ENCODE results near the gene NEO1. TPM values are rescaled to one million over a fixed set of nuclear protein-coding genes. Genes with fewer than 3 reads are reported as not detected.
A peak's percentile ranks its signal among the peaks of the same experiment; 100 is the strongest.

Gene NEO1
- polyA plus RNA-seq, 1 of the 3 experiments (the other 2 are of a cell fraction) = 13.1 TPM

DNA sequence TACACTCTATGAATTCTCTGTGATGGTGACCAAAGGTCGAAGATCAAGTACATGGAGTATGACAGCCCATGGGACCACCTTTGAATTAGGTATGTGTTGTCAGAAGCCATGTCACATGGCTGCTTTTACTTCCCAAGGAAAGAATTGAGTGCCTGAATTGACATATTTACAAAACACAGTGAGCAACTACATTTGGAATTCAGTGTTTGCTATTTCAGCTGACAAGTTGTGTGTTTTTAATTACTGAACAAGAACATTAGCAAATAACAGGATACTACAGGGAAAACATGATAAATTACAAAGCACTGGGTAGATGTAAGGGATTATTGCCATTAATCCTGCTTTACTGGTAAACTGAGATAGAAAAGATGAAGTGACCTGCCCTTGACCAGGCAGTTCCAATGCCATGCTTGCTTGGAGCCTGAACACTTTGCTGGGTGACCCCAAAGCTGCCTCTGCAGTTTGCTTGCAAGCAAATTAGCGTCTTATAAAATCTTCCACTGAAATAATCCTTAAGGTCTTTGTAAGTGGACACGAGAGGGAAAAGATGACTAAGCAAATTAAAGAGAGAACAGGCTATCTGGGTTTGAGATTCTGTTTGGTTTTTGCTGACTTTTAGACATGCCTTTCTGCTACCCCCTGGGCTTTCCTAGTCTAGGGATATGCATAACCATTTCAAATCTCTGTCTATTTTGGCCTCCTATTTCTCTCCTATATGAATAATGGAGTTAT lies 218.3 kb downstream of the NEO1 start:
- Histone ChIP-seq H3K4me1 (ENCODE audit: control insufficient read depth in 1 of 2, insufficient read depth in 2 of 2, low read depth in 1 of 2, low read length in 1 of 2) (no peaks in the 10 kb centered on the region; a peak in 1 of 4 replicates), H3K9me2 (no peaks in the 10 kb centered on the region), H3F3A (replicated peaks; ENCODE audit: insufficient read depth) (peaks cover 5% of the 10 kb centered on the region), H3K27me3 (ENCODE audit: insufficient read depth) (no peaks in the 10 kb centered on the region), H3K27ac (ENCODE audit: low read depth in 2 of 2, low read length in 1 of 2) (no peak overlapping the region), H3K4me2 (no peak overlapping the region), H3K79me2 (ENCODE audit: insufficient read depth) (no peaks in the 10 kb centered on the region), H4K20me1 (ENCODE audit: insufficient read depth) (no peaks in the 10 kb centered on the region), H3K9ac (no peak overlapping the region), H3K9me3 (no peaks in the 10 kb centered on the region), H2AFZ (ENCODE audit: low read depth) (no peak overlapping the region), H3K36me3 (replicated peaks in 1 of 2; ENCODE audit: control insufficient read depth in 1 of 2, insufficient read depth in 2 of 2, low read length in 1 of 2) (peaks cover 11 to 17% of the 10 kb centered on the region in 2 experiments), H3K4me3 (ENCODE audit: low read depth in 2 of 2, low read length in 1 of 2) (no peak overlapping the region)
- ChIA-PET CTCF (interaction anchor here (0.7 to 10.5 kb wide), 3 partner anchors 8 to 218 kb away, joined by 3 to 124 read pairs (median 3); no protein-coding TSS in a partner anchor), POLR2A (no interaction called here)
- WGBS (ENCODE audit: low lambda C conversion rate) = 88% methylated on average over 3 of the region's 3 CpGs
- TF ChIP-seq, protein P1, sequence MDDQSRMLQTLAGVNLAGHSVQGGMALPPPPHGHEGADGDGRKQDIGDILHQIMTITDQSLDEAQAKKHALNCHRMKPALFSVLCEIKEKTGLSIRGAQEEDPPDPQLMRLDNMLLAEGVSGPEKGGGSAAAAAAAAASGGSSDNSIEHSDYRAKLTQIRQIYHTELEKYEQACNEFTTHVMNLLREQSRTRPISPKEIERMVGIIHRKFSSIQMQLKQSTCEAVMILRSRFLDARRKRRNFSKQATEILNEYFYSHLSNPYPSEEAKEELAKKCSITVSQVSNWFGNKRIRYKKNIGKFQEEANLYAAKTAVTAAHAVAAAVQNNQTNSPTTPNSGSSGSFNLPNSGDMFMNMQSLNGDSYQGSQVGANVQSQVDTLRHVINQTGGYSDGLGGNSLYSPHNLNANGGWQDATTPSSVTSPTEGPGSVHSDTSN (IDR thresholded peaks at IDR 0.05) = no peak
- TF ChIP-seq, protein P2, sequence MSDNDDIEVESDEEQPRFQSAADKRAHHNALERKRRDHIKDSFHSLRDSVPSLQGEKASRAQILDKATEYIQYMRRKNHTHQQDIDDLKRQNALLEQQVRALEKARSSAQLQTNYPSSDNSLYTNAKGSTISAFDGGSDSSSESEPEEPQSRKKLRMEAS (IDR thresholded peaks at IDR 0.05; ENCODE audit: low read depth) = no peak
- TF ChIP-seq RFX5 (IDR thresholded peaks at IDR 0.05; ENCODE audit: low read length) = no peak
- TF ChIP-seq, protein P3, sequence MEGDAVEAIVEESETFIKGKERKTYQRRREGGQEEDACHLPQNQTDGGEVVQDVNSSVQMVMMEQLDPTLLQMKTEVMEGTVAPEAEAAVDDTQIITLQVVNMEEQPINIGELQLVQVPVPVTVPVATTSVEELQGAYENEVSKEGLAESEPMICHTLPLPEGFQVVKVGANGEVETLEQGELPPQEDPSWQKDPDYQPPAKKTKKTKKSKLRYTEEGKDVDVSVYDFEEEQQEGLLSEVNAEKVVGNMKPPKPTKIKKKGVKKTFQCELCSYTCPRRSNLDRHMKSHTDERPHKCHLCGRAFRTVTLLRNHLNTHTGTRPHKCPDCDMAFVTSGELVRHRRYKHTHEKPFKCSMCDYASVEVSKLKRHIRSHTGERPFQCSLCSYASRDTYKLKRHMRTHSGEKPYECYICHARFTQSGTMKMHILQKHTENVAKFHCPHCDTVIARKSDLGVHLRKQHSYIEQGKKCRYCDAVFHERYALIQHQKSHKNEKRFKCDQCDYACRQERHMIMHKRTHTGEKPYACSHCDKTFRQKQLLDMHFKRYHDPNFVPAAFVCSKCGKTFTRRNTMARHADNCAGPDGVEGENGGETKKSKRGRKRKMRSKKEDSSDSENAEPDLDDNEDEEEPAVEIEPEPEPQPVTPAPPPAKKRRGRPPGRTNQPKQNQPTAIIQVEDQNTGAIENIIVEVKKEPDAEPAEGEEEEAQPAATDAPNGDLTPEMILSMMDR (IDR thresholded peaks at IDR 0.05) = no peak
- TF ChIP-seq NRF1 (IDR thresholded peaks at IDR 0.05; ENCODE audit: low read depth, low read length) = no peak
- no peak for TF ChIP-seq YY1 (IDR thresholded peaks at IDR 0.05; ENCODE audit: low read depth)
- TF ChIP-seq JUND (IDR thresholded peaks at IDR 0.05) = no peak
- no peak for DNase-seq

DNA sequence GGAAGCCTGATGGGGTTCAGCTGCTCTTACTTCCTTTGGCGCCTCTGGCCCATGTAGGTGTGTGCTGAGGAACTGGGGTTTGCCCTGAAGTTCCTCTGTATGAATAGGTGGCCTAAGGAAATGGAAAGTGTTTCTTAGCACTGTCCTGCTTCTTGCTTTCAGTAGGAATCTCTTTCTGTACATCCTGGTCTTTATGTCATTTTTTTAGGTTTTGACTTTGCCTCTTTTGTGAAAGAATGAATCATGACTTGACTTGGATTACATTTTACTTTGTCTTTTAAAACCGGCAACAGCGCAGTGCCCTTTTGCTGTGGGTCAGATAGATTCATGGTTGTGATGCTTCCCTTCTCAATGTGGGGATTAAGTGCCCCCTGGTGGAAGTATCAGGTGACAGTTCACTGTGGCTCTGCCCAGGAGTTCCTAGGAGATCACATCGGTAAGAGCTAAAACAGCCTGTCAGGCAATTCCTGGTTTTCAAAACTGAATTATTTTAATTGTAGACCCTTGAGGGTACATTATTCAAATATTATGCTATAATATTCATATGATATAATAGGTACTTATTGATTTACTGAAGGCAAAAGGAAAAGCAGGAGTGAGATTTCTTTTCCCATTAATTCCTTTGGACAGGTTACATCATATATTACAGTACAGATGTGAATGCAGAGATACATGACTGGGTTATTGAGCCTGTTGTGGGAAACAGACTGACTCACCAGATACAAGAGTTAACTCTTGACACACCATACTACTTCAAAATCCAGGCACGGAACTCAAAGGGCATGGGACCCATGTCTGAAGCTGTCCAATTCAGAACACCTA lies 221.1 kb downstream of the NEO1 start:
- 39% methylated on average over 5 of the region's 5 CpGs for WGBS (ENCODE audit: low lambda C conversion rate)
- H3K4me2 ChIP-seq = no peak overlapping the region
- POLR2A ChIA-PET = no interaction called here

More for the DNA sequence above, 221.1 kb downstream of the NEO1 start:
- Histone ChIP-seq H3K9ac (no peak overlapping the region), H3K9me3 (no peaks in the 10 kb centered on the region), H3K36me3 (replicated peaks in 1 of 2; ENCODE audit: control insufficient read depth in 1 of 2, insufficient read depth in 2 of 2, low read length in 1 of 2) (peaks cover 5 to 13% of the 10 kb centered on the region in 2 experiments), H3K79me2 (ENCODE audit: insufficient read depth) (no peaks in the 10 kb centered on the region), H3K9me2 (no peaks in the 10 kb centered on the region), H2AFZ (ENCODE audit: low read depth) (peak overlapping the region; percentile 35; the same call in 1 of the 2 replicates), H4K20me1 (ENCODE audit: insufficient read depth) (no peaks in the 10 kb centered on the region), H3K27me3 (ENCODE audit: insufficient read depth) (no peaks in the 10 kb centered on the region), H3K4me1 (ENCODE audit: control insufficient read depth in 1 of 2, insufficient read depth in 2 of 2, low read depth in 1 of 2, low read length in 1 of 2) (no peaks in the 10 kb centered on the region; a peak in 1 of 4 replicates), H3K27ac (ENCODE audit: low read depth in 2 of 2, low read length in 1 of 2) (no peak overlapping the region), H3F3A (replicated peaks; ENCODE audit: insufficient read depth) (peaks cover 5% of the 10 kb centered on the region), H3K4me3 (ENCODE audit: low read depth in 2 of 2, low read length in 1 of 2) (peak overlapping the region in 1 of 2 experiments; percentile 7; a peak in 1 of 4 replicates)
- CTCF ChIA-PET = interaction anchor here (0.6 to 10.5 kb wide), 48 partner anchors 9 to 673 kb away, joined by 3 to 124 read pairs (median 4); no protein-coding TSS in a partner anchor
- TF ChIP-seq SMC3 (IDR thresholded peaks at IDR 0.05; ENCODE audit: low read depth, low read length) (peak; percentile 73), FOXJ3 (CRISPR knock-in tag; IDR thresholded peaks at IDR 0.05) (no peak), RAD21 (IDR thresholded peaks at IDR 0.05; ENCODE audit: low read length) (peak; percentile 85)
- TF ChIP-seq, protein P3 (IDR thresholded peaks at IDR 0.05) = peak; percentile 87
- peak; percentile 71 for DNase-seq
